RWPE2 (cell line): Measurements from ENCODE around the gene BBS9.

Source experiments
- ATAC-seq: fragments of 200-7000 bp; cut with Tn5 transposase; 3 replicates; pipeline ENCODE4 v1.9.1; 2021; ENCODE audit warnings: low read depth
- DNase-seq: peaks from one replicate; pipeline ENCODE4 v3.0.0-alpha.2; 2020; ENCODE audit warnings: low spot score
- H3K27ac ChIP-seq: fragments of 450-650 bp; 2 replicates; pipeline ENCODE4 v1.5.1; 2017; ENCODE audit warnings: mild to moderate bottlenecking; ENCODE audit not compliant: poor library complexity, severe bottlenecking
- H3K27me3 ChIP-seq: fragments of 250-450 bp; sonication (Bioruptor Pico); 2 replicates; pipeline ENCODE4 v1.5.1; 2021; ENCODE audit warnings: mild to moderate bottlenecking, moderate library complexity; ENCODE audit not compliant: insufficient read depth, poor library complexity, severe bottlenecking
- H3K36me3 ChIP-seq: fragments of 250-450 bp; sonication (Bioruptor Pico); 2 replicates; pipeline ENCODE4 v1.5.1; 2020; ENCODE audit warnings: low read depth, mild to moderate bottlenecking, moderate library complexity
- H3K4me1 ChIP-seq: fragments of 250-450 bp; sonication (Bioruptor Pico); 2 replicates; pipeline ENCODE4 v1.5.1; 2021; ENCODE audit warnings: mild to moderate bottlenecking, moderate library complexity; ENCODE audit not compliant: insufficient read depth, poor library complexity, severe bottlenecking
- H3K4me3 ChIP-seq: fragments of 250-450 bp; sonication (Bioruptor Pico); 2 replicates; pipeline ENCODE4 v1.5.1; 2021; ENCODE audit warnings: mild to moderate bottlenecking, moderate library complexity; ENCODE audit not compliant: severe bottlenecking
- H3K9me3 ChIP-seq: fragments of 250-450 bp; sonication (Bioruptor Pico); 2 replicates; pipeline ENCODE4 v1.5.1; 2021; ENCODE audit warnings: mild to moderate bottlenecking, moderate library complexity; ENCODE audit not compliant: severe bottlenecking
- CTCF ChIP-seq: fragments of 450-650 bp; IDR thresholded peaks from one replicate; pipeline ENCODE4 v1.5.1; 2017; ENCODE audit warnings: mild to moderate bottlenecking, moderate library complexity; ENCODE audit not compliant: poor library complexity, severe bottlenecking

BBS9 gene

DNA sequence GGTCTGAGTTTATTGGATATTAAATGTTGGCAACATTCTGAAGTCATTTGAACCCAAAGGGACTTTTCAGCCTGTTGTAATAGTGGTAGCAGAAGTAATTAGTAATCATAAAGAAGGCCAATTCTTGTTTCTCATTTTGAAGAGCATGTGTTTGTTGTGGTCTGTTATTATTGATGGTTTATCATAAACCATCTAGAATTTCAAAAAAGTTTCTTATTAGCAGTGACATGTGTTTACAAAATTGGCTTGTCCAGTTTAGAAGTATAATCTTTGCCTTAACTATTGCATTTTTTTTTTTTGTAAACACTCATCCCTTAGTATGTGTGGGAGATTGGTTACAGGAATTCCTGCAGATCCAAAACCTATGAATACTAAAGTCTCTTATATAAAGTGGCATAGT, 177.8 kb downstream of the BBS9 start:
- no peak for DNase-seq
- ATAC-seq: no peak
- Histone ChIP-seq H3K27ac (no peak overlapping the region), H3K4me1 (no peaks in the 10 kb centered on the region), H3K4me3 (no peak overlapping the region), H3K27me3 (no peaks in the 10 kb centered on the region), H3K36me3 (no peaks in the 10 kb centered on the region), H3K9me3 (no peaks in the 10 kb centered on the region)
- TF ChIP-seq CTCF: no peak

DNA sequence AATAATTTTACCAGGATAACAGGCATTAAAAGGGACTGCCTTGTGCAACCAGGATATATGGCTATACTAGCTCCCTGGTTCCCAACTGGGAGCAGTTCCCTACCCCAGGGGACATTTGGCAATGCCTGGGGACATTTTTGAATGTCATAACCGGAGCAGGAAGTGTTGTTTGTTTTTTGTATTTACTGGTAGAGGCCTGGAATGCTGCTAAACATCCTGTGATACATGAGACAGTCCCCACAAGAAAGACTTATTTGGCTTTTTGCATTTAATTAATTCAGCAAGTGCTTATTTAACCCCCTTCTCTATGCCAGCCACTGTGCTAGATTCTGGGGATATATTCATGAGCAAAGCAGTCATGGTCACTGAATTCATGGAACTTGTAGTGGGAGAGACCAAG, 181.2 kb downstream of the BBS9 start:
- no peaks in the 10 kb centered on the region for H3K27me3 ChIP-seq
- H3K4me1 ChIP-seq: no peaks in the 10 kb centered on the region
- H3K36me3 ChIP-seq: no peaks in the 10 kb centered on the region
- no peak for ATAC-seq
- no peak overlapping the region for H3K27ac ChIP-seq
- TF ChIP-seq CTCF: no peak
- H3K4me3 ChIP-seq: no peak overlapping the region
- H3K9me3 ChIP-seq: no peaks in the 10 kb centered on the region
- DNase-seq: no peak

DNA sequence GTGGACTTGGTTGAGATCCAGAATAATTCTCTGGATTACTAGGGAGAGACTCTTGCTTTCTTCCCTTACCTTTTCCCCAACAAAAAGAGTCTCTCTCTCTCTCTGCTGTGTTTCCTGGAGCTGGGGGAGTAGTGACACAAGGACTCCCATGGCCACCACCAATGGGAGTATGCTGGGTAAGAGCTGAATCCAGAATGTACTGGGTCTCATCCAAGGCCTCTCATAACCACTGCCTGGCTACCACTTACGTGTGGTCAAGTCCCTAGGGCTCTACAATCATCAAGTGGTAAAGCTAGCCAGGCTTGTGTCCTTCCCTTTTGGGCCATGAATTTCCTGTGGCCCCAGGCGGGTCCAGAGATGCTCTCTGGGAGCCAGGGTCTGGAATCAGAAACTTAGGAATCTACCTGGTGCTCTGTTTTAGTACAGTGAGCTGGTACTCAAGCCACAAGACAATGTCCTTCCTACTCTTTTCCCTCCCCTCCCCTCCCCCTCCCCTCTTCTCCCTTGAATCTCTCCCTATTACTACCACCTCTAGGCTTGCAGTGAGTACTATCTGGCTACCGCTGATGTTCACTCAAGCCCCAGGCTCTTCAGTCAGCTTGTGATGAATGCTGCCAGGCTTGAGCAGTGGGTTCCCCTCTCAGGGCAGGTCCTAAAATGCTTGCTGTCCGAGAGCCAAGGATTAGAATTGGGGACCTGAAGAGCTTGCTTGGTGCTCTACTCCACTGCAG, 196.6 kb downstream of the BBS9 start:
- Histone ChIP-seq H3K9me3 (no peaks in the 10 kb centered on the region), H3K4me1 (no peaks in the 10 kb centered on the region), H3K4me3 (no peak overlapping the region), H3K36me3 (no peaks in the 10 kb centered on the region; the same call in 1 of the 2 replicates), H3K27me3 (no peaks in the 10 kb centered on the region), H3K27ac (no peak overlapping the region)
- DNase-seq (no peak), ATAC-seq (no peak)
- no peak for TF ChIP-seq CTCF

DNA sequence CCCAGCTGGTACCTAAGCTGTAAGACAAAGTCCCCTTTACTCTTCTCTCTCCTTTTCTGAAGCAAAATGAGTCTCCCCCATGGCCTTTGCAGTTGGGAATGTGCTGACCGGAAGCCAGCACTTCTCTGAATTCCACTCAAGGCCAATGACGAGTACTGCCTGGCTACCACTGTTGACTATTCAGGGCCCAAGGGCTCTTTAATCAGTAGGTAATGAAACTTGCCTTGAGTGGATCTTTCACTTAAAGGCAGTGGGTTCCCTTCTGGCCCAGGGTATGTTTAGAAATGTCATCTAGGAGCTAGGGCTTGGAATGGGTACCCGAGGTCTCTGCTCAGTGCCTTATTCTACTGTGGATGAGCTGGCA, 197.1 kb downstream of the BBS9 start:
- TF ChIP-seq CTCF: no peak
- DNase-seq (no peak), ATAC-seq (no peak)
- Histone ChIP-seq H3K27ac (no peak overlapping the region), H3K4me1 (no peaks in the 10 kb centered on the region), H3K27me3 (no peaks in the 10 kb centered on the region), H3K36me3 (no peaks in the 10 kb centered on the region; the same call in 1 of the 2 replicates), H3K9me3 (no peaks in the 10 kb centered on the region), H3K4me3 (no peak overlapping the region)

DNA sequence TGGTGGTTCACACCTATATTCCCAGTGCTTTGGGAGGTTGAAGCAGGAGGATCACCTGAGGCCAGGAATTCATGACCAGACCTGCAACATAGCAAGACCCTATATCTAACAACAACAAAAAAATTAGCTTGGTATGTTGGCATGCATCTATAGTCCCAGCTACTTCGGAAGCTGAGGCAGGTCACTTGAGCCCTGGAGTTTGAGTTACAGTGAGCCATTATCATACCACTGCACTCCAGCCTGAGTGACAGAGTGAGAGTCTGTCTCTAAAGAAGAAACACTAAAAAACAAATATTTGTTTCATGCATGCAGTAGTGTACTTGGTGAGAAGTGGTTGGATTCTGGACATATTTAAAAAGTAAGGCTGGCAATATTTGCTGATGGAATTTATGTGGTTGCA, 198.1 kb downstream of the BBS9 start:
- Histone ChIP-seq H3K36me3 (no peaks in the 10 kb centered on the region; the same call in 1 of the 2 replicates), H3K27me3 (no peaks in the 10 kb centered on the region), H3K4me1 (no peaks in the 10 kb centered on the region), H3K4me3 (no peak overlapping the region), H3K27ac (no peak overlapping the region), H3K9me3 (no peaks in the 10 kb centered on the region)
- TF ChIP-seq CTCF: no peak
- no peak for ATAC-seq
- no peak for DNase-seq
